Uterus (tissue), 2 donors: Measurements from ENCODE around the gene PPCDC.

Experiments
- POLR2A ChIP-seq, 2 donors: fragments of 450-650 bp; IDR thresholded peaks; one replicate each; pipeline ENCODE4 v1.6.1; 2016; ENCODE audit warnings: antibody characterized with exemption in 2 of 2, mild to moderate bottlenecking in 1 of 2, moderate library complexity in 1 of 2
- TF ChIP-seq, protein P1 (sequence below), 4 experiments: fragments of 200-600 bp in 2 of 4; fragments of 450-650 bp in 2 of 4; sonication (generic) in 2 of 4; IDR thresholded peaks; one replicate each; pipeline ENCODE4 v1.5.1; 2016 to 2019; ENCODE audit warnings: antibody characterized with exemption in 4 of 4, mild to moderate bottlenecking in 2 of 4, moderate library complexity in 1 of 4

DNA sequence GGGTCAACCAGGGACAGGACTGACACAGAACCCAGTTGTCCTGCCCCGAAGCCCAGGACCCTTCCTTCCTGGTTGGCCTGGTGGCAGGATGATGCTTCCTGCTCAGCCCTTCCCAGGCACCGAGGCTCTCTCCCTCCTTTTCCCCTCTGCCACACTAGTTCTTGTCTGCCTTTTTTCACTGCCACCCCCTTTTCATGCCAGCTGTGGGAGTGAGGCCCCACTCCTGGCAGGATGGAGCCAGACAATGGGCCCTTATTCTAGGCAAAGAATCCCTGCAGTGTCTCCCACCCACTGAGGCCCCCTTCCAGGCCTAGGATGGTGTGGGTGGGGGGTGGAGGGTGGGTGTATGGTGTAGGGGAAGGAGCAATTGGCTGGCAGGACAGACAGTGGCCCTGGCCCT is 29.2 kb upstream of the PPCDC start:
- TF ChIP-seq, protein P1, sequence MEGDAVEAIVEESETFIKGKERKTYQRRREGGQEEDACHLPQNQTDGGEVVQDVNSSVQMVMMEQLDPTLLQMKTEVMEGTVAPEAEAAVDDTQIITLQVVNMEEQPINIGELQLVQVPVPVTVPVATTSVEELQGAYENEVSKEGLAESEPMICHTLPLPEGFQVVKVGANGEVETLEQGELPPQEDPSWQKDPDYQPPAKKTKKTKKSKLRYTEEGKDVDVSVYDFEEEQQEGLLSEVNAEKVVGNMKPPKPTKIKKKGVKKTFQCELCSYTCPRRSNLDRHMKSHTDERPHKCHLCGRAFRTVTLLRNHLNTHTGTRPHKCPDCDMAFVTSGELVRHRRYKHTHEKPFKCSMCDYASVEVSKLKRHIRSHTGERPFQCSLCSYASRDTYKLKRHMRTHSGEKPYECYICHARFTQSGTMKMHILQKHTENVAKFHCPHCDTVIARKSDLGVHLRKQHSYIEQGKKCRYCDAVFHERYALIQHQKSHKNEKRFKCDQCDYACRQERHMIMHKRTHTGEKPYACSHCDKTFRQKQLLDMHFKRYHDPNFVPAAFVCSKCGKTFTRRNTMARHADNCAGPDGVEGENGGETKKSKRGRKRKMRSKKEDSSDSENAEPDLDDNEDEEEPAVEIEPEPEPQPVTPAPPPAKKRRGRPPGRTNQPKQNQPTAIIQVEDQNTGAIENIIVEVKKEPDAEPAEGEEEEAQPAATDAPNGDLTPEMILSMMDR (IDR thresholded peaks at IDR 0.05) = no peak
- no peak for TF ChIP-seq POLR2A (IDR thresholded peaks at IDR 0.05)
